ENCODE results near the gene ITGA11. TPM values are rescaled to one million over a fixed set of nuclear protein-coding genes. Genes with fewer than 3 reads are reported as not detected.

ITGA11 gene
- total and polyA plus RNA-seq, 2 of the 13 experiments (the other 11 are each of a cell fraction or from before 2014, with no cell fraction given): not detected

DNA sequence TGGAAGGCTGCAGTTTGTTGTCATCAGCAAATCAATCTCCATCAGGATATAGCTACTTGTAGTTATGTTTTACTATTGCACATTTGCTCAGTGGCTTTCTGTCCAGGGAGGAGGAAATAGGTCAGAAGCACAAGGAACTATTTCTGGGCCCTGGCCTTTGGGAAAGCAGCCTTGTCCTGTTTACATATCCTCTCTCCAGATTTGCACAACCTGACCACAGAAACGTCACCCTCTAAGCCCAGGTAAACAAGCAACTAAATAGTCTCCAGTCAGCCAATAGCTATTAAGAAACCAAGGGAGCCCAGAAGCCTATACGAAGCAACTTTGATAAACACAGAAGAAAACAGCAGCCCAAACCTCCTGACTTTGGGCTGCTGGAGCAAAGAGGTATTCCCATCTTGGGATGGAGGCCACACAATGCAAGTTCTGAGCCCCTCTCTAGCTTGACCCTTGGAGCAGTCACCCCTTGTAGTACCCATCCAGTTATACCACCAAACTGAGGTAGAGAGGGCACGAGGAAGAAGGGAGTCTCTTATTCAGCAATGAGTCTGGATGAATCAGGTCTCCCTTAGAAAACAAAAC is 156.7 kb downstream of the ITGA11 start (continued):
- no peak for TF ChIP-seq ZNF407 (CRISPR knock-in tag; IDR thresholded peaks at IDR 0.05; ENCODE audit: not compliant biosample characterization)
- no peak for TF ChIP-seq HDAC6 (IDR thresholded peaks at IDR 0.05; ENCODE audit: low read depth, low read length)
- no peak for TF ChIP-seq TFAP4 (IDR thresholded peaks at IDR 0.05; ENCODE audit: borderline replicate concordance, low read depth)
- no peak for TF ChIP-seq SNAPC4 (CRISPR knock-in tag; IDR thresholded peaks at IDR 0.05)
- TF ChIP-seq ZNF646 (CRISPR knock-in tag; IDR thresholded peaks at IDR 0.05): no peak
